ENCODE measurements around the gene FAM89B. TPM values are rescaled to one million over a fixed set of nuclear protein-coding genes. Genes with fewer than 3 reads are reported as not detected.

The FAM89B gene
- 19.4 and 22.1 TPM in 2 replicates for total RNA-seq

GRCh38 chr11:65572356-65573051, at the start of gene FAM89B:
TSS of gene FAM89B (plus strand) at chr11:65572538. CDS start at chr11:65572670, 132 bp downstream.

GRCh38 chr11:65524741-65525545, 47.4 kb upstream of the FAM89B start, which contains the start of gene SCYL1:
TSS of gene SCYL1 (plus strand) at chr11:65525083. CDS start at chr11:65525154, 71 bp downstream.

GRCh38 chr11:65558002-65558929, 14.1 kb upstream of the FAM89B start, which contains the start of gene LTBP3:
TSS of gene LTBP3 (minus strand) at chr11:65558359. CDS start at chr11:65557959, 400 bp downstream.

GRCh38 chr11:65569973-65570918, 2.1 kb upstream of the FAM89B start, which contains the start of gene ZNRD2:
TSS of gene ZNRD2 (plus strand) at chr11:65570477. CDS start at chr11:65570492, 15 bp downstream.

GRCh38 chr11:65575568-65576231, 3.4 kb downstream of the FAM89B start, which contains the start of gene EHBP1L1:
TSS of gene EHBP1L1 (plus strand) at chr11:65576053. CDS start at chr11:65576303, 250 bp downstream.

GRCh38 chr11:65595543-65596281, 23.4 kb downstream of the FAM89B start, which contains the start of gene KCNK7:
TSS of gene KCNK7 (minus strand) at chr11:65595800. CDS start at chr11:65595772, 28 bp downstream.

GRCh38 chr11:65615229-65615949, 43.1 kb downstream of the FAM89B start, which contains the start of gene PCNX3:
TSS of gene PCNX3 (plus strand) at chr11:65615776. CDS start at chr11:65616312, 536 bp downstream.

Other genes with a start within 250 kb of the FAM89B start
- 25.8 and 33.8 TPM in 2 replicates for gene DPF2, start 238.7 kb upstream of the FAM89B start, total RNA-seq
- gene TIGD3, start 217.8 kb upstream of the FAM89B start, total RNA-seq: 0.13 TPM in 1 of 2 replicates, not detected in the other
- gene SLC25A45, start 189.9 kb upstream of the FAM89B start, total RNA-seq: 2.1 and 2.2 TPM in 2 replicates
- gene FRMD8, start 185.9 kb upstream of the FAM89B start, total RNA-seq: 33.5 and 44.3 TPM in 2 replicates
- 182 and 369 TPM in 2 replicates for gene NEAT1, start 149.7 kb upstream of the FAM89B start, total RNA-seq
- 9,504 and 16,975 TPM in 2 replicates for gene MALAT1, start 73.5 kb upstream of the FAM89B start, total RNA-seq
- gene SCYL1, start 47.5 kb upstream of the FAM89B start, total RNA-seq: 81.8 and 103 TPM in 2 replicates
- 59.5 and 86.0 TPM in 2 replicates for gene LTBP3, start 14.2 kb upstream of the FAM89B start, total RNA-seq
- 28.5 and 40.3 TPM in 2 replicates for gene ZNRD2, start 2.1 kb upstream of the FAM89B start, total RNA-seq
- gene EHBP1L1, start 3.5 kb downstream of the FAM89B start, total RNA-seq: 116 and 131 TPM in 2 replicates
- 0.06 and 0.13 TPM in 2 replicates for gene KCNK7, start 23.3 kb downstream of the FAM89B start, total RNA-seq
- 23.8 and 23.9 TPM in 2 replicates for gene MAP3K11, start 41.7 kb downstream of the FAM89B start, total RNA-seq
- 12.7 and 14.7 TPM in 2 replicates for gene PCNX3, start 43.2 kb downstream of the FAM89B start, total RNA-seq
- 11.9 and 13.9 TPM in 2 replicates for gene SIPA1, start 65.6 kb downstream of the FAM89B start, total RNA-seq
- gene RELA, start 90.4 kb downstream of the FAM89B start, total RNA-seq: 20.2 and 20.7 TPM in 2 replicates
- gene KAT5, start 139.7 kb downstream of the FAM89B start, total RNA-seq: 50.4 and 53.0 TPM in 2 replicates
- 42.2 and 42.3 TPM in 2 replicates for gene RNASEH2C, start 148.3 kb downstream of the FAM89B start, total RNA-seq
- 4.9 and 5.5 TPM in 2 replicates for gene AP5B1, start 208.4 kb downstream of the FAM89B start, total RNA-seq
- not detected in 2 replicates for gene OVOL1, start 214.5 kb downstream of the FAM89B start, total RNA-seq